Measurements from ENCODE around the gene EDEM1.

The EDEM1 gene

GRCh38 chr3:5264093-5264600 lies 76.6 kb downstream of the EDEM1 start:
- Mint-ChIP-seq H3K27ac (no peak overlapping the region), H3K9me3 (no peaks in the 10 kb centered on the region), H3K4me3 (no peak overlapping the region), H3K4me1 (no peaks in the 10 kb centered on the region), H3K27me3 (ENCODE audit: low read depth) (no peaks in the 10 kb centered on the region), H3K36me3 (ENCODE audit: low read depth) (no peaks in the 10 kb centered on the region)
- no peak for TF ChIP-seq CTCF (IDR thresholded peaks at IDR 0.05; ENCODE audit: unreplicated experiment in 3 of 3)

- Mint-ChIP-seq H3K9me3 (no peaks in the 10 kb centered on the region), H3K27ac (no peak overlapping the region), H3K4me3 (no peak overlapping the region), H3K36me3 (ENCODE audit: low read depth) (no peaks in the 10 kb centered on the region), H3K27me3 (ENCODE audit: low read depth) (no peaks in the 10 kb centered on the region), H3K4me1 (no peaks in the 10 kb centered on the region)
- TF ChIP-seq CTCF (IDR thresholded peaks at IDR 0.05; ENCODE audit: unreplicated experiment in 3 of 3): no peak
Observed at GRCh38 chr3:5264896-5265770, 77.6 kb downstream of the EDEM1 start.

GRCh38 chr3:5267252-5267651 lies 79.7 kb downstream of the EDEM1 start:
- Mint-ChIP-seq H3K36me3 (ENCODE audit: low read depth) (no peaks in the 10 kb centered on the region), H3K27ac (no peak overlapping the region), H3K27me3 (ENCODE audit: low read depth) (no peaks in the 10 kb centered on the region), H3K4me3 (no peak overlapping the region), H3K4me1 (no peaks in the 10 kb centered on the region), H3K9me3 (no peaks in the 10 kb centered on the region)
- TF ChIP-seq CTCF (IDR thresholded peaks at IDR 0.05; ENCODE audit: unreplicated experiment in 3 of 3): no peak

GRCh38 chr3:5267889-5268288 lies 80.4 kb downstream of the EDEM1 start:
- Mint-ChIP-seq H3K27me3 (ENCODE audit: low read depth) (no peaks in the 10 kb centered on the region), H3K4me3 (no peak overlapping the region), H3K9me3 (no peaks in the 10 kb centered on the region), H3K36me3 (ENCODE audit: low read depth) (no peaks in the 10 kb centered on the region), H3K4me1 (no peaks in the 10 kb centered on the region), H3K27ac (no peak overlapping the region)
- no peak for TF ChIP-seq CTCF (IDR thresholded peaks at IDR 0.05; ENCODE audit: unreplicated experiment in 3 of 3)
